GM12878 (cell line): Measurements from ENCODE around the gene CDHR2.

Source experiments
- CTCF ChIP-seq, 3 experiments: IDR thresholded peaks in 2 of 3; conservative IDR thresholded peaks in 1 of 3; 2 replicates each; pipeline ENCODE4 v1.5.1; 2011; ENCODE audit warnings: low read depth in 3 of 3, low read length in 3 of 3, mild to moderate bottlenecking in 3 of 3, control low read depth in 2 of 3, moderate library complexity in 2 of 3, inconsistent platforms in 1 of 3, mixed read lengths in 1 of 3; ENCODE audit not compliant: control insufficient read depth in 2 of 3, insufficient read depth in 1 of 3; ENCODE audit errors: extremely low read depth in 1 of 3
- PBX3 ChIP-seq: IDR thresholded peaks from 2 replicates; pipeline ENCODE4 v1.6.1; 2011; ENCODE audit warnings: mild to moderate bottlenecking, low read depth, low read length, moderate library complexity; ENCODE audit not compliant: insufficient replicate concordance
- SUZ12 ChIP-seq: fragments of 200-600 bp; sonication (generic); IDR thresholded peaks from one replicate; pipeline ENCODE4 v1.6.1; 2018; ENCODE audit warnings: antibody characterized with exemption, mild to moderate bottlenecking; ENCODE audit not compliant: unreplicated experiment

GRCh38 chr5:176557846-176558245 lies 8.7 kb downstream of the CDHR2 start:
- TF ChIP-seq SUZ12 (no peak), CTCF (IDR thresholded peaks at IDR 0.05 in 2 of 3, conservative IDR thresholded peaks at IDR 0.05 in 1 of 3; ENCODE audit: control insufficient read depth in 2 of 3, extremely low read depth in 1 of 3, insufficient read depth in 1 of 3, low read depth in 3 of 3, low read length in 3 of 3) (no peak), PBX3 (no peak)
